Measurements from ENCODE around the gene BBX.

BBX gene

DNA sequence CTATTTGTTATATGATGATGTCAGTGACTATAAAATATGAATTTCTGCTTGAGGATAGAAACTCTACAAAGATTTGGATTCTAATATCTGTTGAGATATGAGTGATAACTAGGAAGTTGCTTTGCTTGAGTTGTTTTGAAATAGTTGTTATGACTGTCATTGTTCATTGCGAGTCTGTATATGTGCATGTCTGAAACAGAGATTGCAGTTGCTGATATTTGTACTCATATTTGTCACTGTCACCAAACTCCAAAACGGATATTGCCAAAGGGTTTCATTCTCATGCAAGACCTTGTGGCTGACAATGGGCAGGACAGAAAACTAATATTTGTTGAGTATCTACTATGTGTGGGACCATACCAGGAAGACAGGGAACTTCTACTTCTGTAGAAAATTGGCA lies 327.9 kb downstream of the BBX start:
- no peak for DNase-seq

DNA sequence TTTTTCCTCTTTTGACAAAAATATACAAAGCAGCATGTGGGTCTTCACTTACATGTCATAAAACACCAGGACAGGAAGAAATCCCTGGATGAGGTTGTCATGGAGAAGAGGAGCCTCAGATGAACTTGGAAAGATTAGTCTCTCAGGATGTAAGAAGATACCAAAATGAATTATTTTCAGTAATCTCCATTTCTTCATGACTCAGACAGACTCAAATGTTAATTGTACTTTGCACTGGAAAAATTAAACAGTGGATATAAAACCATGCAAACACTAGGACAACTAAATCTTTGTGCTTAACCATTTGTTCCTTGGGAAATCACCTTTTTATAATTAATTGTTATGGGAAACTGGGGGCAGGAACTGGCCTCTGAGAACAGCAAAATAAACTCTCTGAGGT lies 331.1 kb downstream of the BBX start:
- no peak for DNase-seq

DNA sequence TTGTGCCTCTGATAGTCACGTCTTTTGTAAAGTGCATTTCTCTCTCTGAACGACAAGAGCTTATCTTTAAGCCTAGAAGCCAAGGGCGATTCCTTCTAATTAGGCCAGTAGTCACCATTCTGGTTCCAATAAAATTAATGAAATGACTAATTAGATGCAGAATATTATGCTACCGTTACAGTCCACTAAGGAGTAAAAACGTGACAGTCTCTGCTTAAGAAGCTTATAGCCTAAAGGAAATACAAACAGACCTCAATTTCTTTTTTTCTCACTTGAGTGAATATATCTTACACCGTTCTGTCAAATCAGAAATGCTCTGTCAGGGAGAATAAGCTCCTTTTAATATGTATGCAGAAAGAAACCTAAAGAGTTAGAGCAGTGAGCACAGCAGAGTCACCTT lies 332.0 kb downstream of the BBX start:
- no peak for DNase-seq

DNA sequence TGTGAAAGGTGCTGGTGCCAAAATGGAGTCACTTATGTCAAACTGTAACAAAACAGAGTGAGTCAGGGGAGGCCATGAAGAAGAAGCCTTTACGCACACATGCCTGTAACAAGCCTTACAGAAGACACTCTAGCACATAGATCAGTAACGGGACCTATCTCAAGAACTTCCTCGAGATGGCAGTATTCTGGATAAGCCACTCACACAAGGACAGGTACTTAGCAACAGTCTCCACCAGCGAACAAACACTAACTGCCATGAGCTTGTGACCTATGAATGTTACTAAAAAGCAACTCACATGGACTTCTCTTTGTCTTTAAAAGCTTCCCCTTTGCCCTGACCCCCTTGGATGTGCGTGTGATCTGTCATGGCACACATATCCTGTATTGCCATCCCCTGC lies 332.9 kb downstream of the BBX start:
- DNase-seq, result no peak

DNA sequence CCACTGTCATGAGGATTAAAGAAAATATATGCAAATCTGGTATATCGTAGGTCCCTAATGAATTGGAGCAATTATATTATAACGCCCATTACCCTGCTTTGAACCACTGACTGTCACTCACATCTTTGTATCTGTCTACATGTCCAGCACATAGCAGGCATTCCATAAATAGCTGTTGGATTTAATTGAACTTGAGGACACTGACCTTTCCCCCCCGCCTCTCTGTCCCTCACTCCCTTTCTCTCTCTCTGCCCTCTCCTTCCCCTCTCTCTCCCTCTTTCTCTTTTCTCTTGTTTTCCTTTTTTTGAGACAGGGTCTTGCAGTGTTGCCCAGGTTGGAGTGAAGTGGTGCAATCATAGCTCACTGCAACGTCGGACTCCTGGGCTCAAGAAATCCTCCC lies 335.1 kb downstream of the BBX start:
- DNase-seq, result no peak

DNA sequence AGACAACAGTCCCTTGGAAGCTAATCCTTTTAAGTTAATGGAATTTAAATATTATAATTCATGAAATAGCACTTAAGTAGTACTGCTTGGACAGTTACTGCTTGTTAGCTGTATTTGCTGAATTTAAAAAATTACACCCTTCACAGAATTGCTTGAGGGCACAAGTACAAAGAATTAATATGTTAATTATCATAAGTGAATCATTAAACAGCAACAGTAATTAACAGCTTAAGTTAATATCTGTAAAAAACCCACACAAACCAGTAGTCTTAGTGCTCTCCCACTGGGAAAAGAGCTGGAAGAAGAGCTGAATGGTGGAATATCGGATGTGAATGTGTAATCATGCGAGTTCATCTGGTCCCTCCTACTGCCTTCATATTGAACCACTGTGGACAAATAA lies 336.1 kb downstream of the BBX start:
- DNase-seq, result no peak
